Measurements from ENCODE around the gene CCDC126. TPM values are rescaled to one million over a fixed set of nuclear protein-coding genes. Genes with fewer than 3 reads are reported as not detected.
"Not testable (repeated sequence)": the region's sequence is repeated elsewhere in the genome, so short reads cannot be mapped to it uniquely, and the experiment has no call there.

Gene CCDC126
- total RNA-seq, 2 donors from 2014 or later, result 8.5 to 8.8 TPM

DNA sequence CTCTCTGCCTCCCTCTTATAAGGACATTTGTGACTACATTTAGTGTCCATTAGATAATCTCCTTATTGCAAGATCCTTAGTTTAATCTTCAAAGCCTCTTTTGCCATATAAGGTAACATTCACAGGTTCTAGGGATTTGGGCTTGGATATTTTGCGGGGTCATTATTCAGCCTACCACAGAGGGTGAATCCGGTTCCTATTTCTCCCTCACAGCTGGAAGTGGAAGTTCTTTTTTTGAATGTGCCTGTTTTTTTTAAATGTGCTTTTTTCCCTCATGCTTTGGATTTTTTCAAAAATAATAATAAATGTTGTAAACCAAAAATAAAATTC is 65.8 kb downstream of the CCDC126 start:
- ATAC-seq (ENCODE audit: insufficient number of reproducible peaks, low FRiP score, low read depth) (no peak), DNase-seq (ENCODE audit: low spot score) (no peak)
- Histone ChIP-seq H3K36me3 (no peaks in the 10 kb centered on the region), H3K4me1 (ENCODE audit: control insufficient read depth in 1 of 2, low read depth in 2 of 2) (no peaks in the 10 kb centered on the region), H3K4me3 (no peak overlapping the region), H3K27ac (no peak overlapping the region), H3K9me3 (peaks cover 4% of the 10 kb centered on the region), H3K27me3 (replicated peaks; ENCODE audit: insufficient read depth) (no peaks in the 10 kb centered on the region)
- TF ChIP-seq, protein P1, sequence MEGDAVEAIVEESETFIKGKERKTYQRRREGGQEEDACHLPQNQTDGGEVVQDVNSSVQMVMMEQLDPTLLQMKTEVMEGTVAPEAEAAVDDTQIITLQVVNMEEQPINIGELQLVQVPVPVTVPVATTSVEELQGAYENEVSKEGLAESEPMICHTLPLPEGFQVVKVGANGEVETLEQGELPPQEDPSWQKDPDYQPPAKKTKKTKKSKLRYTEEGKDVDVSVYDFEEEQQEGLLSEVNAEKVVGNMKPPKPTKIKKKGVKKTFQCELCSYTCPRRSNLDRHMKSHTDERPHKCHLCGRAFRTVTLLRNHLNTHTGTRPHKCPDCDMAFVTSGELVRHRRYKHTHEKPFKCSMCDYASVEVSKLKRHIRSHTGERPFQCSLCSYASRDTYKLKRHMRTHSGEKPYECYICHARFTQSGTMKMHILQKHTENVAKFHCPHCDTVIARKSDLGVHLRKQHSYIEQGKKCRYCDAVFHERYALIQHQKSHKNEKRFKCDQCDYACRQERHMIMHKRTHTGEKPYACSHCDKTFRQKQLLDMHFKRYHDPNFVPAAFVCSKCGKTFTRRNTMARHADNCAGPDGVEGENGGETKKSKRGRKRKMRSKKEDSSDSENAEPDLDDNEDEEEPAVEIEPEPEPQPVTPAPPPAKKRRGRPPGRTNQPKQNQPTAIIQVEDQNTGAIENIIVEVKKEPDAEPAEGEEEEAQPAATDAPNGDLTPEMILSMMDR (IDR thresholded peaks at IDR 0.05), result no peak

DNA sequence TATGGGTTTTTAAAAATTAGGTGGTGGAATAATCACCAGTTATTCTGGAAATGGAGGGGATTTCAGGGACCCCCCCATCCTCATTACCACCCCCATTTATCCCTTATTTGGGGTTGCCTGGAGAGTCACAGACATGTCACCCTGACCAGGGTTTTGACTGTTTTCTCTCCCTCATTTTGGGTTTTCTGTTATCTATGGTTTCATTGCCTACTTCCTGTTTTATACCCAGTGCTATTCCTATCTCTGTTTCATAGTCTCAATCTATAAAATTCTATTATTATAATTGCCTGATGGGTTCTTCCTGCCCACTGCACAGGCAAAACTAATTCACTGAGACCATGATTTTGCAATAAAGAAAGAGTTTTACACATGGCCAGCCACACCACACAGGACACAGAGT is 66.9 kb downstream of the CCDC126 start:
- TF ChIP-seq, protein P1 (IDR thresholded peaks at IDR 0.05), result no peak
- ATAC-seq (ENCODE audit: insufficient number of reproducible peaks, low FRiP score, low read depth) (no peak), DNase-seq (ENCODE audit: low spot score) (no peak)
- Histone ChIP-seq H3K4me3 (no peak overlapping the region), H3K27ac (no peak overlapping the region), H3K4me1 (ENCODE audit: control insufficient read depth in 1 of 2, low read depth in 2 of 2) (no peaks in the 10 kb centered on the region), H3K36me3 (no peaks in the 10 kb centered on the region), H3K27me3 (replicated peaks; ENCODE audit: insufficient read depth) (no peaks in the 10 kb centered on the region), H3K9me3 (no peaks in the 10 kb centered on the region)

DNA sequence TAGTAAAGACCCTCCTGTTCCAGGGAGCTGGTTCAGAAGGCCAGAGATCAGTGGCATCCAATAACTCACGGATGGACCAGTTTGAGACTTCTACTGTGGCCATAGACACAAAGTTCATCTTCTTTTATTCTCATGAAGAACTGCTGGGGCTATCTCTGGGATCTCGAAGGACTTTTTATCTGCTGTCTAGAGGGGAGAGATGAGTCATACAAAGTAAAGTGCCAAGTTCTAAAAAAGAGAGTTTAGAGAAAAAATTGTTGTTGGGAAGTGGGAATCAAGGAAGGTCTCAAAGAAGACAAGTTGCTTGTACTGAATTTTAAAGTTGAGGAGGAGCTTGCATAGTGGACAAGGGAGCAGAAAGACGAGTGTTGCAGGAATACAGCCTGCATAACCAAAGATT is 74.9 kb downstream of the CCDC126 start:
- TF ChIP-seq, protein P1 (IDR thresholded peaks at IDR 0.05), result no peak
- Histone ChIP-seq H3K27ac (no peak overlapping the region), H3K4me3 (no peak overlapping the region), H3K36me3 (no peaks in the 10 kb centered on the region), H3K9me3 (no peaks in the 10 kb centered on the region), H3K27me3 (replicated peaks; ENCODE audit: insufficient read depth) (no peaks in the 10 kb centered on the region), H3K4me1 (ENCODE audit: control insufficient read depth in 1 of 2, low read depth in 2 of 2) (no peaks in the 10 kb centered on the region)
- ATAC-seq (ENCODE audit: insufficient number of reproducible peaks, low FRiP score, low read depth) (no peak), DNase-seq (ENCODE audit: low spot score) (no peak)

DNA sequence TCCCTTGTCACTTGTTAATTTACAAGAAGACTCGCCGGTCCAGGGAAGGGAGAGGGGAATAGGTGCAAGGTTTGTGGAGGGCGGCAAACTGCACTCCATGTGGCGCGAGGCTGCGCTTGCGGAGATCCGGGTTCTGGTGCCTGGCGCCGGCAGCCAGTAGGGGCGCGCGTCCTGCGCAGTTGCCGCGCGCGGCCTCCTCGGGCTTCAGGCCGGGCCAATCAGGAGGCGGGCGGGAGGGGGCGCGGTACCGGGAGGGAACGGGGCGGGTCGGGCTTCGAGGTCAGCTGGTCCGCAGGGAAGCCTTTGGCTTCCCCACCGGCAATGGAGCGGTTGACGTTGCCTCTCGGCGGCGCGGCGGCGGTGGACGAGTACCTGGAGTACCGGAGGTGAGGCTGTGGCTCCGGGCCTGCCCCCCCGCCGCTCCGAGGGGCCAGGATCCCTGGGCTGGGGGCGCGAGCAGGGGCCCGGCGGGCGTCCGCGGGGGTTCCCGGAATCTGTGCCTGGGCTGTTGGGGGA is 82.8 kb downstream of the CCDC126 start, which contains the start of gene FAM221A:
FAM221A (plus strand) TSS at position 302 of the 516 bp plus-strand sequence; CDS start at position 322, 20 bp downstream.
- no peaks in the 10 kb centered on the region for H3K9me3 ChIP-seq
- TF ChIP-seq, protein P1 (IDR thresholded peaks at IDR 0.05), result peak; percentile 79
- H3K27me3 ChIP-seq (replicated peaks; ENCODE audit: insufficient read depth), result no peaks in the 10 kb centered on the region
- ATAC-seq (ENCODE audit: insufficient number of reproducible peaks, low FRiP score, low read depth) (peak; percentile 84), DNase-seq (ENCODE audit: low spot score) (peak; percentile 46)
- H3K36me3 ChIP-seq, result no peaks in the 10 kb centered on the region
- H3K27ac ChIP-seq, result peak within 1 kb of the TSS; percentile 58 to 82
- H3K4me3 ChIP-seq, result peak within 1 kb of the TSS; percentile 80
- peaks cover 4 to 6% of the 10 kb centered on the region in 2 donors for H3K4me1 ChIP-seq (ENCODE audit: control insufficient read depth in 1 of 2, low read depth in 2 of 2)

DNA sequence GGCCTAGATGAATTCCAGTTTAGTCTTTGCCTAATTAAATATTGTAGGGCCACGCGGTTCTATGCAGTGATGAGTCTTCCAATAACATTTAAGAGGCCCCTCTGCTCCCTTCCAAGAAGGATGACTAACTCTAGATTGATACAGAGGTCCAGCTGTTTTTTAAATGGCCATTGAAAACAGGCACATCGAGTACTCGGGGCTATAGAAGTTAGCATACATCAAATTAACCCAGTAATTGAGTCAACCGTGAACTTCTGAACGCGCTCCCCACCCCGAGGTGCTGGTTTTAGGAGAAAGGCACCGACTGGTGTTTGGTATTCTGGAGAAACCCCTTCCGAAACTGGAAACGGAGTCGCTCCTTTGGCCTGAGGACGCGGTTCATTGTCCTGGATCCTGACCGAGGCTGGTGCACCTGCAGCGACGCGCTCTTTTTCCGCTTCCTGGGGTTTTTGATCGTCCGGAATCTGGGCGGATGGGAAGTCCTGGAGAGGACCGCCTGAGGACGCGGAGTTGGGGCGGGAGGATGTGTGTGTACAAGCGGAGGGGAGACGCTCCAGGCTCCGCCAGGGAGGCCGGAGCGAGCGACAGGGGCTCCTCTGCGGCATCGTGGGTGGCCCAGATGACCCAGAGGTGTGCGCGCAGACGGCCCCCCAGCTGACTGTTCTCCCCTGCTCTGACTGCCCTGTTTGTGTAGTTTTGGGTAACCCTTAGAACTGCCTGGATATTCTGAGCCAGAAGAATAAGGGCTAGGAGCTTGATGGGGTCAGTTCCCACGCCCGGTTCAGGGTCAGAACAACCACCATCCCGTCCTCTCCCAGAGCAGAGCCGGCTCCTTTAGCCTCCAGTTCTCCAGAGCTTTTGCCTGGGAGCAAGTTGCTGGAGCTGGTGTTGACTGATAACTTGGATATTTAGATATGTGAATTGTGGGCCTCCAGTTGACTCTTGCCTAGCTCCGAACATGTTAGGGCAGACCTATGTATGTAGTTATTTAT is 83.5 kb downstream of the CCDC126 start:
- TF ChIP-seq, protein P1 (IDR thresholded peaks at IDR 0.05), result no peak
- H3K36me3 ChIP-seq, result no peaks in the 10 kb centered on the region
- no peaks in the 10 kb centered on the region for H3K27me3 ChIP-seq (replicated peaks; ENCODE audit: insufficient read depth)
- peaks cover 4 to 6% of the 10 kb centered on the region in 2 donors for H3K4me1 ChIP-seq (ENCODE audit: control insufficient read depth in 1 of 2, low read depth in 2 of 2)
- H3K27ac ChIP-seq, result peak overlapping the region; percentile 58 to 82
- no peak for DNase-seq (ENCODE audit: low spot score)
- H3K4me3 ChIP-seq, result peak overlapping the region; percentile 80
- no peaks in the 10 kb centered on the region for H3K9me3 ChIP-seq
- peak; percentile 58 for ATAC-seq (ENCODE audit: insufficient number of reproducible peaks, low FRiP score, low read depth)

DNA sequence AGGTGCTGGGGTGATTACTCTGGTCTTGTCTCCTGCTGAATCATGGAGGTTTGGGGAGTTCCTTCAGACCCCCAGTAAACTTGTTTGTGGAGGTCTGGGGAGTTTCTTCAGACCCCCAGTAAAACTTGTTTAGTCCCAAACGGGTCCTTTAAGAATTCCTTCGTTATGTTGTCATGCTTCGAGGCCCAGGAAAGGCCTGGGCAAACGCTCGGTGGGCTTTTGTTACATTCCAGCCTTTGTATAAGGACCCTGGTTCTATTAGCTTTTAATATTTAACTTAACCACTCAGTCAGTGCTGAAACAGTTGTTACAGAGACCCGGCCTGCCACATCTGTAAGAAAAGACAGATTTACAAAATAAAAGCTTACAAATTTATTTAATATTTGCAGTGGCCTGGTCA is 86.9 kb downstream of the CCDC126 start:
- H3K4me3 ChIP-seq; H3K36me3 ChIP-seq; ATAC-seq (ENCODE audit: insufficient number of reproducible peaks, low FRiP score, low read depth): not testable (repeated sequence)

More for the DNA sequence above, 86.9 kb downstream of the CCDC126 start:
- not testable (repeated sequence) for H3K9me3 ChIP-seq; H3K27me3 ChIP-seq (replicated peaks; ENCODE audit: insufficient read depth); H3K4me1 ChIP-seq (ENCODE audit: control insufficient read depth in 1 of 2, low read depth in 2 of 2); DNase-seq (ENCODE audit: low spot score); H3K27ac ChIP-seq

Data from thoracic aorta (tissue), 2 donors.